ENCODE measurements around the gene NR1H2. TPM values are rescaled to one million over a fixed set of nuclear protein-coding genes. Genes with fewer than 3 reads are reported as not detected.
"Not testable (repeated sequence)": the region's sequence is repeated elsewhere in the genome, so short reads cannot be mapped to it uniquely, and the experiment has no call there.

NR1H2 gene
- polyA plus RNA-seq, 10 donors: 14.8 to 24.6 (median 18.7) TPM

DNA sequence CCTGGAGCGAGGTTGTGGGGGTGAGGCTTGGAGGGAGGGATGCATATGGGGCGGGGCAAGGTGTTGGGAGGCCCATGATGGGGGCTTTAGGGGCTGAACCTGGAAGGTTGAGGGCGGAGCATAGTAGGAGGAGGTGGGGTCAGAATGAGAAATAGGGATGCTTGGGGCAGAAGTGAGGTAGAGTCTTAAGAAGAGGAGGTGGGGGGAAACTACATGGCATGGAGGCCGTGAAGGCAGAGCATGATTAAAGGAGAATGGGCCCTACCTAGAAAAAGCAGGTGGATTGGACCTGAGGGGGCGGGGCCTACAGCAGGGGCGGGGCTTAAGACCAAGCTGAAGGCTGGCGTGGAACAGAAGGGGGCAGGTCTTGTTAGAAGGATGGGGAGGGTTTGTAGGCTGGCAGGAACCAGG, 799 bp downstream of the NR1H2 start:
- peak in 2 of 3 donors; percentile 8 to 36 for DNase-seq

DNA sequence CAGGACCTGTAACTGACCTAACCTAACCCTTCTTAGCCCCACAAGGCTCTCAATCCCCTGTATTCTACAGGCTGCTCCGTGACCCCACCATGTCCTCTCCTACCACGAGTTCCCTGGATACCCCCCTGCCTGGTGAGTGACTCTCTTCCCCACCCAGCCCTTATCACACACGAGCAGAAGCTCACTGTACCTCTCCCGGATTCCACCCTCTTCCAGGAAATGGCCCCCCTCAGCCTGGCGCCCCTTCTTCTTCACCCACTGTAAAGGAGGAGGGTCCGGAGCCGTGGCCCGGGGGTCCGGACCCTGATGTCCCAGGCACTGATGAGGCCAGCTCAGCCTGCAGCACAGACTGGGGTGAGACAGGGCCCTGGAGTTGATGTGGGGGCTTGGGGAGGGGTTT, 1.3 kb downstream of the NR1H2 start:
- no peak for DNase-seq

DNA sequence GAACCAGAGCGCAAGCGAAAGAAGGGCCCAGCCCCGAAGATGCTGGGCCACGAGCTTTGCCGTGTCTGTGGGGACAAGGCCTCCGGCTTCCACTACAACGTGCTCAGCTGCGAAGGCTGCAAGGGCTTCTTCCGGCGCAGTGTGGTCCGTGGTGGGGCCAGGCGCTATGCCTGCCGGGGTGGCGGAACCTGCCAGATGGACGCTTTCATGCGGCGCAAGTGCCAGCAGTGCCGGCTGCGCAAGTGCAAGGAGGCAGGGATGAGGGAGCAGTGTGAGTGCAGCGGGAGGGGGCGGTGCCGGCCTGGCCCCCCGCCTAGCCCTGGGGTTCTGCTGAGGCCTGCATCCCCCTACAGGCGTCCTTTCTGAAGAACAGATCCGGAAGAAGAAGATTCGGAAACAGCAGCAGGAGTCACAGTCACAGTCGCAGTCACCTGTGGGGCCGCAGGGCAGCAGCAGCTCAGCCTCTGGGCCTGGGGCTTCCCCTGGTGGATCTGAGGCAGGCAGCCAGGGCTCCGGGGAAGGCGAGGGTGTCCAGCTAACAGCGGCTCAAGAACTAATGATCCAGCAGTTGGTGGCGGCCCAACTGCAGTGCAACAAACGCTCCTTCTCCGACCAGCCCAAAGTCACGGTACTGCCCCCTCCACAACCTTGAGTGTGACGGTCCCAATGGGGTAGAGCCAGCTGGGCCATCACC, 2.1 kb downstream of the NR1H2 start:
- DNase-seq: no peak

DNA sequence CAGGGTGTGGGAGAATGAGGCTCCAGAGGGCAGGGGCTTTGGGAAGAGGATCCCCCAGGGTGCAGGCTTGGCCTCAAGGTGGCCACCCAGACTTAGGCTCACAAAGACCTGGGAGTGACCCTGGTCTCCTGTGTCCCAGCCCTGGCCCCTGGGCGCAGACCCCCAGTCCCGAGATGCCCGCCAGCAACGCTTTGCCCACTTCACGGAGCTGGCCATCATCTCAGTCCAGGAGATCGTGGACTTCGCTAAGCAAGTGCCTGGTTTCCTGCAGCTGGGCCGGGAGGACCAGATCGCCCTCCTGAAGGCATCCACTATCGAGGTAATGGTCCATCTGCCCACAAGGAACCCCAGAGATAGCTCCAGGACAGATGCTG, 2.6 kb downstream of the NR1H2 start:
- DNase-seq: no peak

DNA sequence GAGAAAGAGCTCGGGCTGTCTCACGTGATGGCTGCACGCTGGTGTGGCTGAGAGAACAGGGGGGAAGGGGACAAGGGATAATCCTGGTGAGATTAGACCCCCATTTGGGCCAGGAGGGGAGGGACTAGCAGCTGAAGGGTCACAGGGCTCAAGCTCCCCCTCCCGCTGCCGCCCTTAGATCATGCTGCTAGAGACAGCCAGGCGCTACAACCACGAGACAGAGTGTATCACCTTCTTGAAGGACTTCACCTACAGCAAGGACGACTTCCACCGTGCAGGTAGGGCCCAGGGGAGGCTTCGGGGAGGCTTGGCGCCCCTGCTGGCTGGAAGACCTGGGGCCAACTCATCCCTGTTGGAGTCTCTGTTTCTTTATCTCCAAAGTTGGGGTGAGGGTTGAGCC, 3.3 kb downstream of the NR1H2 start:
- DNase-seq: no peak

DNA sequence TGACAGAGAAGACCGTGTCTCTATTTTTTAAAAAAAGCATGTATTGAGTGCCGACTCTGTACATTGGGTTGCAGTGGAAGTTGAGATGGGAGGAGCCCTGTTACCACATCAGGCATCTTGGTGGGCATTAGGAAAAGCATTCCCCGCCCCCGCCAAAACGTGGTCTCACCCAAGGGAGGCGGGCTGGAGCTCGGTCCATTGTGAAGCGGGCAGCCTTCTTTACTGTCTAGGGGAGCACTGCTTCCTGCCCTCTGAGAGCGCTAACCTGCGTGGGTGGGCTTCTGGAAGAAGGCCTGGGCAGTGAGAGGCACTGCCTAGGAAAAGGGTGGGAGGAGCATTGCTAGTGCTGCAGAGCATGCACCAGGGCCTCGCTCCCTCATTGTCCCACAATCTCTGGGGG, 3.9 kb downstream of the NR1H2 start:
- DNase-seq: no peak

DNA sequence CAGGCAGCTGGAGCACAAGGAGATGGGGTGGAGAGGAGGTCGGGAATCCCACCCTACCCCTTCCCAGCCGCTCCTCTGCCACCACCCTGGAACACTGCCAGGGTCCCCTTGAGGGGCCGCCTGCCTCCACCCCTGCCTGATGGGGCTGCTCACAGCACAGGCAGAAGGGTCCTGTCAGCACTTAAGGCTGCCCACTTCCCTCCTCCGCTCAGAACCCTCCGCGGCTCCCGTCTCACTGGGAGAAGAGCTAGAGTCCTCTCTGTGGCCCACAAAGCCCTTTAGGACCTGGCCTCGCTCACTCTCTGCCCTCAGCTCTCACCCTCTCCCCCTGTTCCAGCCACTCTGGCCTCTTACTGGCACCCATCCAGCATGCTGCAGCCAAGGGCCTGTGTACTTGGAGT, 4.5 kb downstream of the NR1H2 start:
- no peak for DNase-seq

DNA sequence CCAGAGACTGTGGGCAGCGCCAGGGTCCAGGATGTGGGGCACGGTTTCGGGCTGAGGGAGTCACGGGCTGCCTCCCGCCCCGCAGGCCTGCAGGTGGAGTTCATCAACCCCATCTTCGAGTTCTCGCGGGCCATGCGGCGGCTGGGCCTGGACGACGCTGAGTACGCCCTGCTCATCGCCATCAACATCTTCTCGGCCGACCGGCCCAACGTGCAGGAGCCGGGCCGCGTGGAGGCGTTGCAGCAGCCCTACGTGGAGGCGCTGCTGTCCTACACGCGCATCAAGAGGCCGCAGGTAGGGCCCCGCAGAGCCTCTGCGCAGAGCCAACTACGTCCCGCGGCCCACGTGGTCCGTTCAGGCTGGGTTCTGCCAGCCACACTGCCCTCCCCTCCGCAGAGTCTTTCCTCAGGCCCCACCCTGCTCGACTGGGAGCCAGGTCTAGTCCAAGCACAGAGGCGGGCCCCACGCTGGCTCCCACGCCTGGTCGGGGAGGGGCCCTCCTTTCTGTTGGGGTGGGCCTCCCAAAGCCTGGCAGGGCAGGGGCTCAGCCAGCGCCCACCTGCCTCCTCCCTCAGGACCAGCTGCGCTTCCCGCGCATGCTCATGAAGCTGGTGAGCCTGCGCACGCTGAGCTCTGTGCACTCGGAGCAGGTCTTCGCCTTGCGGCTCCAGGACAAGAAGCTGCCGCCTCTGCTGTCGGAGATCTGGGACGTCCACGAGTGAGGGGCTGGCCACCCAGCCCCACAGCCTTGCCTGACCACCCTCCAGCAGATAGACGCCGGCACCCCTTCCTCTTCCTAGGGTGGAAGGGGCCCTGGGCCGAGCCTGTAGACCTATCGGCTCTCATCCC, 5.8 kb downstream of the NR1H2 start:
- DNase-seq: no peak

DNA sequence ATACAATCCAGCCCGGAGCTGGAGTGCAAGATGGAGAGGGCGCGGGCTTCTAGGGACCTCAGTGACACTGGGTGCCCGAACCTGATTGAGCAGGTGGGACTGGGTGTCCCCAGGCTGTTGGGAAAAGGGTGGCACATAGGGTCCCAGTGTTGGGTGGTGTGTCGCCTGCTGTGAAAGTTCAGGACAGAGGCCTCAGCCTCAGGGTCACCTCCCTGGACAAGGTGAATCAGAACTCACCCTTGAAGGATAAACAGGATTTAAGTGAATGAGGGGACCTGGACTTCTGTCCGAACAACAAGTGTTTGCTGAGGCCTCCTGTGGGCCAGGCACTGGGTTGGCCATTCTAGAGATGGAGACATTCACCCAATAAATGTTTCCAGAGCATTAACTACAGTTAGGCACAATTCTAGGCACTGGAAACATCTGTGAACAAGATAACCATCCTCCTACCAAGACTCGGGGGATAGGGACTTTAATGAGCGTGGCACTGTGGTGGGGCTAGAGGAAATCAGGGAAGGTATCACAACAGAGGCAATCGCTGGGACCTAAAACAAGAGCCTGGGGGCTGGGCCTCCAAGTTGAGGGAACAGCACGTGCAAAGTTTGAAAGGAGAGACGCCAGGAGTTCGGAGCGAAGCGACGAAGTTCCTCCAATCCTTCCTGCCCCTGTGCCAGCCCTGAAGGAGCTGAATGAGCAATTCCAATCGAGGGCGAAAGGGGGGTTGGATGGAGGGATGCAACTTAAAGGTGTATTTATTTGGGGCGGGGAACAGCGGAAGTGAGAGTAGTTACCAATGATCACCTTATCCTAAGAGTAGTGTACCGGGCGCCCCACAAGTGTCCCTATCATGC, 7.0 kb downstream of the NR1H2 start:
- no peak for DNase-seq

DNA sequence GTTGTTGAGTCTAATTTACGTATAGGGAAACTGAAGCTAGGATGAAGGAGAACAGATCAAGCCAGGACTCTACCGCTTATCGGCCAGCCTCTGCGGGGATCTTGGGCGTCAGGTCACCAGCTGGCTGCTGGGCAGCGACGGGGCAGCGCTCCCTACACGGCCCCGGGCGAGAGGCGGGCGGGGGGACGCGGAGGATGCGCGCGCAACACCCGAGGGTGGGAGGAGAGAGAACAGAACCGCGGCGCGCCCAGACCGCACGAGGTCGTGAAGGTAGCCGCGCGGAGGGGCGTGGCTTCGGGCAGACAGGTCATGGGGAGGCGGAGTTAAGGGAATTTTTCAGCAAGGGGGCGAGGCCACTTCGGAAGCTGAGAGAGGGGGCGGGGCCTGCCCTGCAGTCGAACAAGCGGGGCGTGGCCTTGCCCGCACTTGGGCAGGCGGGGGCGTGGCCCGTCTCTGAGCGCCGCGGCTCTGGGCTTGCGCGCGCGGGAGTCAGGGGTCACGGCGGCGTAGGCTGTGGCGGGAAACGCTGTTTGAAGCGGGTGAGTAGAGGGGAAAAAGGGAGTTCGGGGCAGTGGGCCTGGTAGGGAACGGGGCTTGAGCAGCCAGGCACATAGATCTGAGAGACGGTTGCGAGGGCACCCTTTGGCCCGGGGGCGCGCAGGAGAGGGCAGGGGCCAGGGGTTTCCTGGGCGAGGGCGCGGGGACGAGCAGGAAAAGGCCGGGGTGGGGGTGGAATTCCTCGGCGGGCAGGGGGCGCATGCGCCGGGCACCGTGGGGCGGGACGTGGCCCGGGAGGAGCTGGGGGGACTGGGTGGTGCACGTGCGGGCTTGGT, 7.8 kb downstream of the NR1H2 start, which contains the start of gene POLD1:
TSS of gene POLD1 (plus strand) at position 496 of the 833 bp plus-strand sequence. CDS start 14,505 bp downstream, outside the sequence.
- peak; percentile 95 to 97 (median 95) for DNase-seq

DNA sequence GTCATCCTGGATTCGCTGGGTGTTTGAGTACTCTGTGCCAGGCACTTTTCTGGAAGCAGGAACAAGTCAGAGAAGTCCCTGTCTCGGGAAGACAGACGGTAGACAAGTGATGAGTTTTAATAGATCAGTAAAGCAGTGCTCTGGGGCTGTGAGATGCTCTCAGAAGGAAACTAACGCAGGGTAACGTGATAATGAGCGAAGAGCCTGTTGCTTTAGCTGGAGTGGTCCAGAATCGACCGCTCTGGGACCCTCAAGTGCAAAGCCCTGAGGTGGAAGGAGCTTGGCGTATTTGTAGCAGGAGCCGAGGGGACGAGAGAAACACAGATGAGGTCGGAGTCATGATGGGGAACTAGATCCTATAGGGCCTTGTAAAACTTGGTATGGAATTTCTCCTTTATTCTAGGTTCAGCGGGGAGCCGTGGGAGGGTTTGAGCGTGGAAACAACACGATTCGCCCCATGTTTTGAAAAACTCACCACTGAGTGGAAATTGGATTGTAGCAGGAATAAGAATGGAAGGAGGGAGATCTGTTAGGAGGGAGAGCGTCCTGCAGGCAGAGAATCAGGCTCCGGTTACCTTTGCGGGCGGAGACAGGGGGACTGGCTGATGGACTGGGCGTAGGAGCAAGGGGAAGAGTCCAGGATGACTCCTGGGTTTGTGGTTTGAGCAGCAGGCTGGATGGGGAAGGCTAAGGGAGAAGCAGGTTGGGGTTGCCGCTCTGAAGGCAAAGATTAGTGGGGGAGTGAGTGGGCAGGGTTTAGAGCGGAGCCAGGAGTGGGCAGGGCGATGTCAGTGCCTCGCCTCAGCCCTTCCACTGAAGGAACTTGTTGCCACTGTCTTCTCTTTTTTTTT, 8.7 kb downstream of the NR1H2 start:
- no peak for DNase-seq

DNA sequence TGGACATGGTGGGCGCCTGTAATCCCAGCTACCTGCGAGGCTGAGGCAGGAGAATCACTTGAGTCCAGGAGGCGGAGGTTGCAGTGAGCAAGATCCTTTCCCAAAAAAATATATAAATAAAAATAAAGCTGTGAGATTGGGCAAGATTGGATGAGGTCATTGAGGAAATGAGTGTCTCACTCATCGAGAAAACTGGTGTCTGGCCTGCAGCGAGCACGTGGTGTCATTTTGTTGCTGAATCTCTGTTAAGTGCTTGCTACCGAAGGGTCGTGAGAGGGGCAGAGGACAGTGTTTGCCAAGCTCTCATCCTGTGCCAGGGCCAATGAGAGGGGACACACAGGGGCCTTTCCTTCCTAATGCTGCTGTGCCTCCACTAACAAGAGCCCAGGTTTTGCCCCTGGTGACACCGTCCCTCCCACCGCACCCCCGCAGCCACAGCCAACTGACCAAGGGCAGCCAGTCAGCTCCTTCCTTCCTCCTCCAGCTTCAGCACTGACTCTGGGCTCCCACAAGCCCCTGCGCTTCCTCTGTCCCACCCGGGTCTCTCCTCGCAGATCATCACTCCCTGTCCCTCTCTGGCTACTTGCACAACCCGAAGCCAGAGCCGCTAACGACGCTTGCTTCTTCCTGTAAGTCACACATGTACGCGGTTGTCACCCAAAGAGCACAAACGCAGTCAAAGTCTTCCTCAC, 11.1 kb downstream of the NR1H2 start:
- no peak for DNase-seq

DNA sequence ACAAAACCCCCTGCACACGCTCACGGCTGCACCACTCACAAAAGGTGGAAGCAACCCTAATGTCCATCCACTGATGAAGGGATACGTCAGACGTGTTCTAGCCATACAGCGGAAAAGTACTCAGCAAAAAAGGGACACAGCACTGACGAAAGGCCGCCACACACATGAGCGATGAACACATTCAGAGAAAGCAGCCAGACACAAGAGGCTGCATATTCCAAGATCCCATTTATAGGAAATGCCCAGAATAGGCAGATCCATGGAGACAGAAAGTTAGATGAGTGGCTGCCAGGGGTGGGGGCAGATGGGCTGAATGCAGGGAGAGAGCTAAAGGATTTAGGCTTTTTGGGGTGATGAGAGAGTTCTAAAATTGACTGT, 11.6 kb downstream of the NR1H2 start:
- no peak for DNase-seq

DNA sequence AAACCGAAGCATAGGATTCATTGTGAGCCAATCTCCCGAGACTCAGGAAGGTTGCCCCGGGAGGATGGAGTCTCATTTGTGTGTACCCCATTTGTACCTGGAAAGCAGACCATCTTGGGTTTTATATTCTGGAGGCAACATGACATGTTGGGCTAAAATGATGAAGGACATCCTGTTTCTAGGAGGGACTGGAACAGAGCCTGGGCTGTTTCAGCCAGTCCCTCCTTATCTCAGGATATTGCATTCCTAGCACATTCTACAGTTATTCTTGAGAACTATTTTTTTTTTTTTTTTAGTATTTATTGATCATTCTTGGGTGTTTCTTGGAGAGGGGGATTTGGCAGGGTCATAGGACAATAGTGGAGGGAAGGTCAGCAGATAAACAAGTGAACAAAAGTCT, 14.0 kb downstream of the NR1H2 start:
- DNase-seq: not testable (repeated sequence)

DNA sequence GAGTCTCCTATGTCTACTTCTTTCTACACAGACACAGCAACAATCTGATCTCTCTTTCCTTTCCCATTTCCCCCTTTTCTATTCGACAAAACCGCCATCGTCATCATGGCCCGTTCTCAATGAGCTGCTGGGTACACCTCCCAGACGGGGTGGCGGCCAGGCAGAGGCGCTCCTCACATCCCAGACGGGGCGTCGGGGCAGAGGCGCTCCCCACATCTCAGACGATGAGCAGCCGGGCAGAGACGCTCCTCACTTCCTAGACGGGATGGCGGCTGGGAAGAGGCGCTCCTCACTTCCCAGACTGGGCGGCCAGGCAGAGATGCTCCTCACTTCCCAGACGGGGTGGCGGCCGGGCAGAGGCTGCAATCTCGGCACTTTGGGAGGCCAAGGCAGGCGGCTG, 14.7 kb downstream of the NR1H2 start:
- DNase-seq: not testable (repeated sequence)

DNA sequence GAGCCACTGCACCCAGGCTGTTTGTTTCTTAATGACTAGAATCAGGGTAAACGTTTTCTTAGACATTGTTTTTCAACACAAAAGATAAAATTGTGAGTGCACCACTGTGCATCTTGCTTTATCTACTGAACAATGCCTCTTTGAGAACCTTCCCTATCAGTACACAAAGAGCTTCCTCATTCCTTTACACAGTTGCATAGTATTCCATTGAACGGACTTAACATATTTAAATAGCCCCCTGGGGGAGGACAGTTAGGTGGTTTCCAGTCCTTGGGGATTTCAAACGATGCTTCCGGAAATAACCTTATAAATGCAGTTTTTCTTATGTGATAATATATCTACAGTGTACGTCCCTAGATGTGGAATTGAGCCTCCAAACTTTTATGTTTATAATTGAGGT, 16.5 kb downstream of the NR1H2 start:
- DNase-seq: no peak

DNA sequence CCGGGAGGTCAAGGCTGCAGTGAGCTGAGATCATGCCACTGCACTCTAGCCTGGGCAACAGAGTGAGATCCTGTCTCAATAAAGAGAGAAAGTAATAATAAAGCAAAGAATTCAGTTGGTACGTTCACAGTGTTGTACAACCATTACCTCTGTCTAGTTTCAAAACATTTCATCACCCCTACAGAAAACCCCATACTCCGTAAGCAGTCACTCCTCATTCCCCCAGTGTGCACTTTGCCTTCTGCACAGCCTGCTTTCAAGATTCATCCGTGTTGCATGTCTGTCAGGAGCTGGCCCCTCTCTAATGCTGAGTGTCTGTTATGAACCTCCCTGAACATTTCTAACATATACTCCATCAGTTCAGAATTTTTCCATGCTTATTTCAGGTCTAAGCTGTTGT, 17.3 kb downstream of the NR1H2 start:
- no peak for DNase-seq

DNA sequence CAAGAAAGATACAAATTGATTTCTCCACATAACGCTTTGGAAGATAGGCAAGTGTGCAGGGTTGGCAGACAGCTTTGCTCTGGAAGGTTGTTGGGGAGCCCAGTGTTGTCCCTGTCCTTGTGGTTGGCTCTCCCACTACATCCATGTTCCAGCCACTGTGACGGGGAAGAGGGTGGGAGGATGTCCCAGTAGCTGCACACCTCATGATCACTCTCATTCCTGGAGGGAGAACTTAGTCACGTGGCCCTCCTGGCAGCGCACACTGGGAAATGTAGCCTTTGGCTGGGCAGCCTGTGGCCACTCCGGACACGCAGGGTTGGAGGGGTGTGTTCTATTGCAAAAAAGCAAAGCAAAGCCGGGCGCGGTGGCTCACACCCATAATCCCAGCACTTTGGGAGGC, 17.8 kb downstream of the NR1H2 start:
- DNase-seq: no peak

DNA sequence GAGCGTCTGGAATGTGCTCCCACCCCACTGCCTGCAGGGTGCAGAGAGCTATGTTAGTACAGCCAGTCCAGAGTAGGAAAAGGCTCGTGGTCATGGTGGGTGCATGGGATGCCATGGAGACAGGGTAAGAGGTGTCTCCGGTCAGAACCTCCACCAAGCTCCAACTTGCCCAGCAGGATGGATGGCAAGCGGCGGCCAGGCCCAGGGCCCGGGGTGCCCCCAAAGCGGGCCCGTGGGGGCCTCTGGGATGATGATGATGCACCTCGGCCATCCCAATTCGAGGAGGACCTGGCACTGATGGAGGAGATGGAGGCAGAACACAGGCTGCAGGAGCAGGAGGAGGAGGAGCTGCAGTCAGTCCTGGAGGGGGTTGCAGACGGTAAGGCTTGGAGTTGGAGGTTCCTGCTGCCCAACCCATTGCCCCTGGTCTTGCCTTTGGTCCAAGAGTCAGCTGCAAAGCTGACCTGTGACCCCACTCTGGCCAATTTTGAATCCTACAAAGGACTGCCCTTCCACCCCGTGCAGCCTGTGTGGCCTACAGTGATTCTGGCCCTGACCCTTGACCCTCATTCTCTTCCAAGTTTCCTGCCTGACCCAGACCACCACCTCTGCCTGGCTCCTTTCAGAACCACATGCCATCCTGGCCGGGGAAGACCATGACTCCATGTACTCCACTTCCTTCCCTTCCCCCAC, 22.6 kb downstream of the NR1H2 start:
- no peak for DNase-seq
